Cardiac fibroblast (primary cell): ENCODE results near the gene YPEL2.
"Not testable (repeated sequence)": the region's sequence is repeated elsewhere in the genome, so short reads cannot be mapped to it uniquely, and the experiment has no call there.

Source experiments
- DNase-seq, 2 donors: peaks; one replicate each; pipeline versions ENCODE4 v3.0.0 to v3.0.0-alpha.2; 2010; ENCODE audit warnings: low read depth in 2 of 2
- H3K4me3 ChIP-seq, 2 donors: replicated peaks in 1 of 2; 1 replicate in 1 of 2; 2 replicates in 1 of 2; pipeline ENCODE4 v1.5.1; 2011; ENCODE audit warnings: low read depth in 2 of 2, low read length in 2 of 2, mild to moderate bottlenecking in 2 of 2, moderate library complexity in 1 of 2
- TF ChIP-seq, protein P1 (sequence below): IDR thresholded peaks from one replicate; pipeline ENCODE4 v1.5.1; 2011; ENCODE audit warnings: low read depth, mild to moderate bottlenecking, low read length, inconsistent platforms

The YPEL2 gene

GRCh38 chr17:59405944-59406705, 74.7 kb downstream of the YPEL2 start:
- TF ChIP-seq, protein P1, sequence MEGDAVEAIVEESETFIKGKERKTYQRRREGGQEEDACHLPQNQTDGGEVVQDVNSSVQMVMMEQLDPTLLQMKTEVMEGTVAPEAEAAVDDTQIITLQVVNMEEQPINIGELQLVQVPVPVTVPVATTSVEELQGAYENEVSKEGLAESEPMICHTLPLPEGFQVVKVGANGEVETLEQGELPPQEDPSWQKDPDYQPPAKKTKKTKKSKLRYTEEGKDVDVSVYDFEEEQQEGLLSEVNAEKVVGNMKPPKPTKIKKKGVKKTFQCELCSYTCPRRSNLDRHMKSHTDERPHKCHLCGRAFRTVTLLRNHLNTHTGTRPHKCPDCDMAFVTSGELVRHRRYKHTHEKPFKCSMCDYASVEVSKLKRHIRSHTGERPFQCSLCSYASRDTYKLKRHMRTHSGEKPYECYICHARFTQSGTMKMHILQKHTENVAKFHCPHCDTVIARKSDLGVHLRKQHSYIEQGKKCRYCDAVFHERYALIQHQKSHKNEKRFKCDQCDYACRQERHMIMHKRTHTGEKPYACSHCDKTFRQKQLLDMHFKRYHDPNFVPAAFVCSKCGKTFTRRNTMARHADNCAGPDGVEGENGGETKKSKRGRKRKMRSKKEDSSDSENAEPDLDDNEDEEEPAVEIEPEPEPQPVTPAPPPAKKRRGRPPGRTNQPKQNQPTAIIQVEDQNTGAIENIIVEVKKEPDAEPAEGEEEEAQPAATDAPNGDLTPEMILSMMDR, result no peak
- DNase-seq, result no peak
- H3K4me3 ChIP-seq, result no peak overlapping the region

- H3K4me3 ChIP-seq, result no peak overlapping the region
- TF ChIP-seq, protein P1, result no peak
- DNase-seq, result peak; percentile 52 to 74
Measured at GRCh38 chr17:59406808-59407381, 75.4 kb downstream of the YPEL2 start.

DNA sequence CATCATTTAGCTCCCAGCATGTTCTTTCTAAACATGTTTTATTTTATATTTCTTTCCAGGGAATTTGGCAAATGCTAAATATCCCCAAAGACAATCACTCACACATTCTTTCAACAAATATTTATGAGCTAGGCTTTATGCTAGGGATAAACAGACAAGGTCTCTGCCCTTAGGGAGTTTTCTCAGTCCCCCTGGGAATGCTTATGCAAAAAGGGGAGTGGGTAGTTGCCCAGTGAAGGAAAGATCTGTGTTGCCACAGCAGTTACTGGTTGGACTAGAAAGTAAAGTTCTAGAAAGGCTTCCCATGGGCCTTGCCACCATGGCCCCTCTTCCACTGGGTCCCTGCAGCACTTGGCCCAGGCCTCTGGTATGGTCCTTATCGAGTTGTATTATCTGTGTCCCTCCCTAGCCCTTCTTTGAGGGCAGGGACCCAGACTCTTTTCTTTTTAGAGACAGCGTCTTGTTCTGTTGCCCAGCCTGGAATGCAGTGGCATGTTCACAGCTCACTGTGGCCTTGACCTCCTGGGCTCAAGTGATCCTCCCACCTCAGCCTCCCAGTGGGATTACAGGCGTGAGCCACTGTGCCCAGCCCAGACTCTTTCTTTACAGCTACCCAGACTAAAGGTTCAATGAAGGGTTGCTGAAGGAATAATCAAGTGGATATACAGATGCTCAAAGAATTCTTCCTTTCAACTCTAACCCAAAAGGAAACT, 78.0 kb downstream of the YPEL2 start:
- TF ChIP-seq, protein P1, result no peak
- no peak for DNase-seq

DNA sequence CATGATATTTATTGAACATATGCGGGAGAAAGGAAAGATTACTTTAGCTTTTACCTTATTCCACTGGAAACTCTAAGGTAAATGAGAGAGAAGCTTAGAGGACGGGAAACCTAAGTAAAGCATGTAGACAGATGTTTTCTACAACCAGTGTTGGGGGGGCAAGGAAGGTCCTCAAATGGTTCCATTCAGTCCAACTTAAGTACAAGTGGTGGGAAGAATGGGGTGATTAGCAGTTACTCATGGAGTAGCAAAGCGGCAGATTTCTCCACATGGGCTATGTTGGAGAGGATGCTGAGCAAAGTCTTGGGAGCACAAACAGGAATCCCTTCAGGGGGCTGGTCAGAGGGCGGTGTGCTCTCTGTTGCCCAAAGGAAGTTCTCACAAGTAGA, 78.6 kb downstream of the YPEL2 start:
- no peak overlapping the region for H3K4me3 ChIP-seq
- TF ChIP-seq, protein P1, result no peak
- no peak for DNase-seq

More for the DNA sequence above, 78.0 kb downstream of the YPEL2 start:
- no peak overlapping the region for H3K4me3 ChIP-seq

GRCh38 chr17:59412431-59412830, 81.0 kb downstream of the YPEL2 start:
- DNase-seq, H3K4me3 ChIP-seq: not testable (repeated sequence)

GRCh38 chr17:59413014-59413766, 81.7 kb downstream of the YPEL2 start:
- no peak for DNase-seq
- TF ChIP-seq, protein P1, result no peak
- H3K4me3 ChIP-seq, result no peak overlapping the region
